Transverse colon (tissue), 4 donors: ENCODE measurements around the gene FIGN. TPM values are rescaled to one million over a fixed set of nuclear protein-coding genes. Genes with fewer than 3 reads are reported as not detected.

Experiments used
- DNase-seq: peaks from one replicate; pipeline ENCODE4 v3.0.0-alpha.2; 2019
- H3K27ac ChIP-seq, 4 donors: fragments of 200-600 bp; sonication (generic); 2 replicates each; pipeline ENCODE4 v1.5.1; 2016 to 2018; ENCODE audit warnings: inconsistent platforms in 4 of 4
- H3K27me3 ChIP-seq: fragments of 200-600 bp; sonication (generic); 2 replicates; pipeline ENCODE4 v1.5.1; 2017; ENCODE audit warnings: inconsistent platforms
- H3K36me3 ChIP-seq, 4 donors: fragments of 200-600 bp; sonication (generic); 2 replicates each; pipeline ENCODE4 v1.5.1; 2017 to 2019; ENCODE audit warnings: inconsistent platforms in 4 of 4
- H3K4me1 ChIP-seq, 4 donors: fragments of 200-600 bp; sonication (generic); 2 replicates each; pipeline ENCODE4 v1.5.1; 2017 to 2020; ENCODE audit warnings: inconsistent platforms in 4 of 4
- H3K4me3 ChIP-seq, 4 donors: fragments of 200-600 bp; sonication (generic); 1 replicate in 1 of 4; 2 replicates in 3 of 4; pipeline versions ENCODE4 v1.5.1 to v1.6.1; 2017 to 2019; ENCODE audit warnings: inconsistent platforms in 4 of 4
- H3K9me3 ChIP-seq, 2 donors: fragments of 200-600 bp; sonication (generic); 2 replicates each; pipeline ENCODE4 v1.5.1; 2017 to 2019; ENCODE audit warnings: inconsistent platforms in 2 of 2
- EP300 ChIP-seq: sonication (generic); formaldehyde crosslinking; IDR thresholded peaks from one replicate; pipeline ENCODE4 v1.6.1; 2017; ENCODE audit warnings: antibody characterized with exemption, low read depth
- POLR2A ChIP-seq: fragments of 450-650 bp; IDR thresholded peaks from one replicate; pipeline ENCODE4 v1.6.1; 2016; ENCODE audit warnings: antibody characterized with exemption, mild to moderate bottlenecking, moderate library complexity
- POLR2AphosphoS5 ChIP-seq, 3 donors: sonication (generic); formaldehyde crosslinking; IDR thresholded peaks; one replicate each; pipeline ENCODE4 v1.6.1; 2016; ENCODE audit warnings: antibody characterized with exemption in 3 of 3
- WGBS, 2 donors: methylation state at CpG; one replicate each; pipeline ENCODE4 v1.1.5; 2018; ENCODE audit warnings: low coverage in 1 of 2; 5-methylcytosine and 5-hydroxymethylcytosine counted together
- in situ Hi-C, 4 donors: fragments of 200-750 bp; cut with MboI; loops; one replicate each; pipeline versions ENCODE4 v1.15.0 to v1.15.1; 2017; ENCODE audit warnings: low sequenced_read_pairs in 3 of 4, low pct_ligation_motif_present in 1 of 4, low pct_unique_long_range_greater_than_20kb in 1 of 4
- intact Hi-C: fragments of 100-400 bp; cut with DNase I; formaldehyde crosslinking; loops from one replicate; pipeline ENCODE4 v1.15.1; 2023; ENCODE audit warnings: low total_unique reads
- total RNA-seq, 4 donors: library from RNA; depleted of rRNA; stranded (reverse); fragments of >200 nt; gene quantifications; one replicate each; pipeline ENCODE4 v1.1.0, GENCODE V29; 2016
- TF ChIP-seq, protein P1 (sequence below), 5 experiments: fragments of 200-600 bp in 3 of 5; fragments of 450-650 bp in 2 of 5; sonication (generic) in 3 of 5; IDR thresholded peaks; 1 replicate in 2 of 5; 2 replicates in 3 of 5; pipeline ENCODE4 v1.5.1; 2016 to 2017; ENCODE audit warnings: antibody characterized with exemption in 5 of 5, inconsistent platforms in 3 of 5, mild to moderate bottlenecking in 2 of 5, moderate library complexity in 1 of 5

FIGN gene
- total RNA-seq, 4 donors from 2014 or later = 0.75 to 1.3 (median 1.0) TPM

DNA sequence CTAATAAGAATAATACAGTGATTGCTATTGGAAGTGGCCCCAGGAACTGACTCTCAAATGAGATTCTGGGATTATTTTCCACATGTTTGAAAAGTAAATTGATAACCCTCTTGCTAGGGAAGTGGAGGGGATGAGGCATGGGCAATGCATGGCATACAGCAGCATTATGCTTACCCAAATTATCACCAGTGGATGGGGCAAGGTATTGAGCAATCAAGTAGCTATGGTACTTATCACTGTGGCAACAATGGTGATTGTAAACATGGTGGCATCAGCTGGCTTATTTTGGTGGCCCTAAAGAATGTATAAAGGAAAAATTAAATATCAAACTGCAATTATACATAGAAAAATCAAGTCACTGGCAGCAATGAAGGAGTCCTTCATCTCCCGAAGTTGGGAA is 155.1 kb downstream of the FIGN start:
- WGBS, 2 donors = 84 to 100% methylated on average over 1 of the region's 1 CpG
- no peak for TF ChIP-seq POLR2AphosphoS5 (IDR thresholded peaks at IDR 0.05)
- TF ChIP-seq, protein P1, sequence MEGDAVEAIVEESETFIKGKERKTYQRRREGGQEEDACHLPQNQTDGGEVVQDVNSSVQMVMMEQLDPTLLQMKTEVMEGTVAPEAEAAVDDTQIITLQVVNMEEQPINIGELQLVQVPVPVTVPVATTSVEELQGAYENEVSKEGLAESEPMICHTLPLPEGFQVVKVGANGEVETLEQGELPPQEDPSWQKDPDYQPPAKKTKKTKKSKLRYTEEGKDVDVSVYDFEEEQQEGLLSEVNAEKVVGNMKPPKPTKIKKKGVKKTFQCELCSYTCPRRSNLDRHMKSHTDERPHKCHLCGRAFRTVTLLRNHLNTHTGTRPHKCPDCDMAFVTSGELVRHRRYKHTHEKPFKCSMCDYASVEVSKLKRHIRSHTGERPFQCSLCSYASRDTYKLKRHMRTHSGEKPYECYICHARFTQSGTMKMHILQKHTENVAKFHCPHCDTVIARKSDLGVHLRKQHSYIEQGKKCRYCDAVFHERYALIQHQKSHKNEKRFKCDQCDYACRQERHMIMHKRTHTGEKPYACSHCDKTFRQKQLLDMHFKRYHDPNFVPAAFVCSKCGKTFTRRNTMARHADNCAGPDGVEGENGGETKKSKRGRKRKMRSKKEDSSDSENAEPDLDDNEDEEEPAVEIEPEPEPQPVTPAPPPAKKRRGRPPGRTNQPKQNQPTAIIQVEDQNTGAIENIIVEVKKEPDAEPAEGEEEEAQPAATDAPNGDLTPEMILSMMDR (IDR thresholded peaks at IDR 0.05) = no peak
- TF ChIP-seq POLR2A = no peak
- TF ChIP-seq EP300 = no peak
- no peak overlapping the region for H3K27ac ChIP-seq
- DNase-seq = no peak
- H3K27me3 ChIP-seq = no peaks in the 10 kb centered on the region
- H3K36me3 ChIP-seq = no peaks in the 10 kb centered on the region
- in situ Hi-C loops = no loop called here
- intact Hi-C loops = no loop called here
- no peak overlapping the region for H3K4me3 ChIP-seq
- no peaks in the 10 kb centered on the region for H3K9me3 ChIP-seq
- no peaks in the 10 kb centered on the region for H3K4me1 ChIP-seq

DNA sequence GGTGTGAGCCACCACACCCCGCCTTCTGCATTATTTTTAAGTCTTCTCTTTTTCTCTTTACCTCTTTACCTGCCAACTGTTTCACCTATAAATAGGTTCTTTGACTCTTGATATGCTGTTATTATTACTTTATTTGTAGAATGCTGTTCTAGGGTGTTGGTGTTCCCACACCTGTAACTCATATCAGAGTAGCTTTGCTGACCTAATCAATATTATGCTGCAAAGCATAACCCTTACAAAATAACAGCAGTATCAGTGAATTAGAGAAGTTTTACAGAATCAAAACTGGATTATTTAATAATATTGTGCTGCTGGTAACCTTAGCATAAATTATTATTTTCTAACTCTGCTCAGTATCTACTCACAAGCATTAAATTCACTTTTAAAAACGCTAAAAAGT is 161.5 kb downstream of the FIGN start:
- Histone ChIP-seq H3K27me3 (no peaks in the 10 kb centered on the region), H3K36me3 (no peaks in the 10 kb centered on the region), H3K27ac (no peak overlapping the region), H3K9me3 (no peaks in the 10 kb centered on the region), H3K4me1 (no peaks in the 10 kb centered on the region), H3K4me3 (no peak overlapping the region)
- in situ Hi-C loops (no loop called here), intact Hi-C loops (no loop called here)
- WGBS, 2 donors = 88 to 92% methylated on average over 2 of the region's 2 CpGs
- no peak for DNase-seq
- TF ChIP-seq POLR2AphosphoS5 (IDR thresholded peaks at IDR 0.05) = no peak
- TF ChIP-seq, protein P1 (IDR thresholded peaks at IDR 0.05) = no peak
- no peak for TF ChIP-seq POLR2A
- TF ChIP-seq EP300 = no peak

DNA sequence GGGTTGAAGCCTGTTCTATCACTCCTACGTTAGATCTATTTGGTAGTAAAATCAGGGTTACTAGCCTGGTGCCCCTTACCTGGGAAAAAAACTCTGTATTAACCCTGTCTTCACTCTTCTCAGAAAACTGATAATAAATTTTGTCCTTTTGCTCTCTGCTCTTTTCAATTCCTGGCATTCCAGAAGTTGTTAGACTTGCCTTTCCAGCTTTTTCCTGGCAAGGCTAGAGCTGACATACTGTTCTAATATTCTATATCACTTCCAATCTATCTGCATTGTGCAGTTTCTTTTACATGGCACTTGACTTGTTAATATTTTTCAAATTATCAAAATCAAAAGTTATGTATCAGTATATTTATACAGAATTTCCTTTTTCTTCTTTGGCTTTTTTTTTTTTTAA is 162.2 kb downstream of the FIGN start:
- no peaks in the 10 kb centered on the region for H3K9me3 ChIP-seq
- H3K36me3 ChIP-seq = no peaks in the 10 kb centered on the region
- H3K27ac ChIP-seq = no peak overlapping the region
- H3K27me3 ChIP-seq = no peaks in the 10 kb centered on the region
- no peak for DNase-seq
- no peak overlapping the region for H3K4me3 ChIP-seq
- 38 to 50% methylated on average over 1 of the region's 1 CpG for WGBS, 2 donors
- intact Hi-C loops = no loop called here
- TF ChIP-seq, protein P1 (IDR thresholded peaks at IDR 0.05) = no peak
- no peak for TF ChIP-seq POLR2A
- no peak for TF ChIP-seq POLR2AphosphoS5 (IDR thresholded peaks at IDR 0.05)
- TF ChIP-seq EP300 = no peak
- no peaks in the 10 kb centered on the region for H3K4me1 ChIP-seq
- in situ Hi-C loops = no loop called here

- intact Hi-C loops = no loop called here
These were observed 163.0 kb downstream of the FIGN start for GRCh38 chr2:163572850-163573249.

More at GRCh38 chr2:163572850-163573249, 163.0 kb downstream of the FIGN start:
- DNase-seq = no peak
- Histone ChIP-seq H3K9me3 (no peaks in the 10 kb centered on the region), H3K4me3 (no peak overlapping the region), H3K27ac (no peak overlapping the region), H3K27me3 (no peaks in the 10 kb centered on the region), H3K4me1 (no peaks in the 10 kb centered on the region), H3K36me3 (no peaks in the 10 kb centered on the region)
- TF ChIP-seq, protein P1 (IDR thresholded peaks at IDR 0.05) = no peak
- TF ChIP-seq POLR2AphosphoS5 (IDR thresholded peaks at IDR 0.05) = no peak
- TF ChIP-seq POLR2A = no peak
- no peak for TF ChIP-seq EP300
- in situ Hi-C loops = no loop called here
- 91 to 92% methylated on average over 7 of the region's 7 CpGs for WGBS, 2 donors
